Heart left ventricle (tissue), 16 donors: ENCODE results near the gene PLSCR3. TPM values are rescaled to one million over a fixed set of nuclear protein-coding genes. Genes with fewer than 3 reads are reported as not detected.

Experiments
- ATAC-seq, 4 donors: fragments of 200-7000 bp; cut with Tn5 transposase; one replicate each; pipeline ENCODE4 v1.9.1; 2020 to 2022; ENCODE audit warnings: moderate library complexity in 4 of 4, mild to moderate bottlenecking in 3 of 4, moderate number of reproducible peaks in 1 of 4
- DNase-seq, 5 donors: peaks; one replicate each; pipeline ENCODE4 v3.0.0-alpha.2; 2020
- H3K27ac ChIP-seq, 12 donors: fragments of 200-600 bp; sonication (generic) in 4 of 12; one replicate each; pipeline versions ENCODE4 v1.5.0 to v1.8.0; 2016 to 2022; ENCODE audit warnings: mild to moderate bottlenecking in 2 of 12
- H3K27me3 ChIP-seq, 9 donors: fragments of 200-600 bp; sonication (generic) in 2 of 9; one replicate each; pipeline versions ENCODE4 v1.5.1 to v1.8.0; 2016 to 2022; ENCODE audit warnings: mild to moderate bottlenecking in 3 of 9
- H3K36me3 ChIP-seq, 9 donors: fragments of 200-600 bp; sonication (generic) in 2 of 9; one replicate each; pipeline versions ENCODE4 v1.5.0 to v1.8.0; 2018 to 2022; ENCODE audit warnings: mild to moderate bottlenecking in 2 of 9
- H3K4me1 ChIP-seq, 12 donors: fragments of 200-600 bp; sonication (generic) in 4 of 12; one replicate each; pipeline versions ENCODE4 v1.5.0 to v1.8.0; 2016 to 2022; ENCODE audit warnings: mild to moderate bottlenecking in 3 of 12
- H3K4me3 ChIP-seq, 12 donors: fragments of 200-600 bp; sonication (generic) in 4 of 12; one replicate each; pipeline versions ENCODE4 v1.5.0 to v1.8.0; 2017 to 2022; ENCODE audit warnings: mild to moderate bottlenecking in 9 of 12, moderate library complexity in 4 of 12
- H3K9me3 ChIP-seq, 12 donors: fragments of 200-600 bp; sonication (generic) in 4 of 12; one replicate each; pipeline versions ENCODE4 v1.5.0 to v1.8.0; 2016 to 2022; ENCODE audit warnings: mild to moderate bottlenecking in 1 of 12
- POLR2A ChIP-seq, 2 donors: fragments of 450-650 bp; IDR thresholded peaks; one replicate each; pipeline ENCODE4 v1.6.1; 2017; ENCODE audit warnings: antibody characterized with exemption in 2 of 2, mild to moderate bottlenecking in 2 of 2, moderate library complexity in 2 of 2
- WGBS, 4 donors: extraction: QIAGEN DNeasy Blood & Tissue Kit in 2 of 4; methylation state at CpG; one replicate each; pipeline versions ENCODE4 v1.1.5 to v1.1.7; 2013 to 2018; 5-methylcytosine and 5-hydroxymethylcytosine counted together
- intact Hi-C, 10 donors: fragments of 100-400 bp; cut with DNase I; formaldehyde crosslinking; loops; one replicate each; pipeline versions ENCODE4 v1.11.1 to v1.14.2; 2022
- polyA plus RNA-seq, 2 donors: library from polyadenylated mRNA; stranded (reverse); fragments of 200-250 nt; gene quantifications; one replicate each; pipeline ENCODE4 v1.2.3, GENCODE V29; 2013
- total RNA-seq, 9 donors: library from RNA; depleted of rRNA in 2 of 9; stranded (reverse); fragments of >200 nt in 2 of 9; fragmentation: NEBNext Ultra II Directional in 3 of 9; extraction: Animal tissue kit (Norgen Biotek cat#: 25700) in 3 of 9; gene quantifications; one replicate each; pipeline versions ENCODE4 v1.1.0 to v1.2.4, GENCODE V29; 2016 to 2023
- TF ChIP-seq, protein P1 (sequence below), 12 donors: fragments of 200-600 bp; sonication (generic) in 4 of 12; IDR thresholded peaks; one replicate each; pipeline versions ENCODE4 v1.5.0 to v1.8.0; 2018 to 2022; ENCODE audit warnings: antibody characterized with exemption in 12 of 12, mild to moderate bottlenecking in 5 of 12
- donor health status: ischemic (EF 13 %, LVEDD 7.1; RV severe dilation, severe dysfunction).
- donor health status: healthy with polysubstance abuse.
- donor health status: DM: no; HTN: yes; CAD: no.
- donor health status: DM: no; HTN: no; CAD: no.
- donor health status: ischemic (EF 25% LVEDD 6.9; RV normal size, moderate dysfunction).
- donor health status: ischemic (EF 25% LVEDD 5.7; RV mildly dilated, moderate dysfunction).
- donor health status: healthy.
- donor health status: DM: yes; HTN: yes; CAD: no.
- donor health status: ischemic (EF 35%, LVEDD 5.7; RV mildly dilated, moderate dysfunction).
- donor health status: nonischemic (EF 11% LVEDD 7.7; RV severe dilation, severe dysfunction).
- donor health status: DM: yes; HTN: yes; CAD: no.
- donor health status: PGD.
- donor health status: ischemic (EF 29% LVEDD 5.4; RV normal size, mild dysfunction).
- donor health status: nonischemic (EF 23%, LVEDD 6.1; RV moderate dilation, normal function).

Gene PLSCR3
- total and polyA plus RNA-seq, 11 donors: 14.3 to 29.5 (median 16.9) TPM

DNA sequence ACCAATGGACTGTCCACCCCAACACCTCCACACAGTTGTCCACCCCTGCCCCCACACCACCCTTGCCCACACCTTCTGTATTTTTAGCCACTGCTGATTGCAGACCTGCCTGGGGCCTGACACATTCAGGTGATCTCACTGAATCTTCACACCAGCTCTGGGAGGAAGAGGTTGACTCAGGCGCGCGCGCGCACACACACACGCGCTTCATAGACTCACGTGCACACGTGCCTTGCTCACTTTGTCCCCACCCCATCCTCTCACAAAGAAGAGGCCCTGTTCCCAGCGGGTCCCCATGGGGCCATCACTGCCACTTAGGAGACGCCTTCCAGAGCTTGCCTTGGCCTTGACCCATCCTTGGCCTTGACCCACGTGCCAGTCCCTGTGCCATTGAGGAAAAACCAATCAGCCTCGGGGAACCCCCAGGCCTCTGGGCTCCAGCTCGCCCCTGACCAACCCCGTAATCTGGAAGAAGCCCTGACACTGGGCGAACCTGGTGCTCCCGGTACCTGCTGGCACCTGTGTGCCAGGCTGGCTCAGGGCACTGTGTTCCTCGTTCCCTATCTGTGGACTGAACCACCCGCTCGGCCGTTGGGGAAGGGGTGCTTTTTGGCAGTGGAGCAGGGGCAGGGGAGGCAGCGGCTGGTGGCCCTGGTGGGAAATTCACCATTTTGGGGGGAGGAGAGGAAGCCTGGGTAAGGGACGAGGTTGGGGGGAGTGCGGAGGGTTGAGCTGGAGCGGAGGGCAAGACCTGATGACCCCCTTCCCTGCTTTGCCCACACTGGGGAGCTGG lies 16.5 kb upstream of the PLSCR3 start:
- no peak for ATAC-seq
- intact Hi-C loops: no loop called here
- H3K27ac ChIP-seq: no peak overlapping the region
- no peaks in the 10 kb centered on the region for H3K9me3 ChIP-seq
- H3K36me3 ChIP-seq: peaks cover 0 to 16% (median 0%) of the 10 kb centered on the region in 9 donors
- H3K27me3 ChIP-seq: no peaks in the 10 kb centered on the region
- no peak for DNase-seq
- 91 to 96% (median 92%) methylated on average over 22 to 25 of the region's 25 CpGs for WGBS, 4 donors
- no peak overlapping the region for H3K4me3 ChIP-seq
- TF ChIP-seq, protein P1, sequence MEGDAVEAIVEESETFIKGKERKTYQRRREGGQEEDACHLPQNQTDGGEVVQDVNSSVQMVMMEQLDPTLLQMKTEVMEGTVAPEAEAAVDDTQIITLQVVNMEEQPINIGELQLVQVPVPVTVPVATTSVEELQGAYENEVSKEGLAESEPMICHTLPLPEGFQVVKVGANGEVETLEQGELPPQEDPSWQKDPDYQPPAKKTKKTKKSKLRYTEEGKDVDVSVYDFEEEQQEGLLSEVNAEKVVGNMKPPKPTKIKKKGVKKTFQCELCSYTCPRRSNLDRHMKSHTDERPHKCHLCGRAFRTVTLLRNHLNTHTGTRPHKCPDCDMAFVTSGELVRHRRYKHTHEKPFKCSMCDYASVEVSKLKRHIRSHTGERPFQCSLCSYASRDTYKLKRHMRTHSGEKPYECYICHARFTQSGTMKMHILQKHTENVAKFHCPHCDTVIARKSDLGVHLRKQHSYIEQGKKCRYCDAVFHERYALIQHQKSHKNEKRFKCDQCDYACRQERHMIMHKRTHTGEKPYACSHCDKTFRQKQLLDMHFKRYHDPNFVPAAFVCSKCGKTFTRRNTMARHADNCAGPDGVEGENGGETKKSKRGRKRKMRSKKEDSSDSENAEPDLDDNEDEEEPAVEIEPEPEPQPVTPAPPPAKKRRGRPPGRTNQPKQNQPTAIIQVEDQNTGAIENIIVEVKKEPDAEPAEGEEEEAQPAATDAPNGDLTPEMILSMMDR (IDR thresholded peaks at IDR 0.05): no peak
- no peak for TF ChIP-seq POLR2A (IDR thresholded peaks at IDR 0.05)
- H3K4me1 ChIP-seq: peaks cover 0 to 4% (median 0%) of the 10 kb centered on the region in 12 donors

DNA sequence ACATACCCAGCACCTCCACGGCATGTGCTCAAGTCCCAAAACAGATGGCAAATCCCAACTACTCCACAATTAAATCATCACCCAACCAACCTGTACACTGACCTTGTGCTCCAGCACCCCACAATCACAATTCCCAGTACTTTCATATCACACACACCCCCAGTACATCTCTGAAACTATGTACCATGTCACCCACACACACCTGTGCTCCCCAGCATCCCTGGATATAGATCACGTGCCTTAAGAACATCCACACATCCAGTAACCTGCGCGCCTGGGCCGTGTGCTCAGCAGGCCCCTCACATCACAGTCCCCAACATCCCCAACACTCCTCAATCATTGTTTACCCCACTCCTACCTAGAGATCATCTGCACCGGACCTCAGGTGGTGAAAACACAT lies 15.4 kb upstream of the PLSCR3 start:
- Histone ChIP-seq H3K27ac (no peak overlapping the region), H3K27me3 (peaks cover 0 to 5% (median 0%) of the 10 kb centered on the region in 9 donors), H3K9me3 (no peaks in the 10 kb centered on the region), H3K4me1 (peaks cover 0 to 16% (median 5%) of the 10 kb centered on the region in 12 donors), H3K36me3 (peaks cover 0 to 16% (median 0%) of the 10 kb centered on the region in 9 donors), H3K4me3 (no peak overlapping the region)
- no peak for ATAC-seq
- intact Hi-C loops: no loop called here
- no peak for DNase-seq
- WGBS, 4 donors: 94 to 95% (median 95%) methylated on average over 6 of the region's 6 CpGs
- TF ChIP-seq, protein P1 (IDR thresholded peaks at IDR 0.05): no peak
- TF ChIP-seq POLR2A (IDR thresholded peaks at IDR 0.05): no peak

DNA sequence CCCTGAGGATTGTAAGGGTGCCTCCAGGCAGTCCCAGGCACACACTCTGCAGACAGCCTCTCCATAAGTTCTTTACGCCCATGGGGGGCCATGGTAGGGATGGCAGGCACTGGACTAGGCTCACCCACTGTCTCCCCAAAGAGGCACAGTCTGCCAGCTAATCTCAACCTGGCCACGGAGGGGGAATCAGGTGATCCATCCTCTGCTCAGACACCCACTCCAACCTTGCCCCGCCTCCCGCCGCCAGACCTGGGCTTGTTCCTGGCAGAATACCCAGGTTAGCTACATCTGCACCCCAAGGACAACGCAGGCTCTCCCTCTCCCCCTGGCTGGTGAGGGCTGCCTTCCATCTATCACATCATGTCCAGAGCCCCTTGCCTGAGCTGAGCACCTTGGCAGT lies 14.5 kb upstream of the PLSCR3 start:
- ATAC-seq: no peak
- intact Hi-C loops: no loop called here

DNA sequence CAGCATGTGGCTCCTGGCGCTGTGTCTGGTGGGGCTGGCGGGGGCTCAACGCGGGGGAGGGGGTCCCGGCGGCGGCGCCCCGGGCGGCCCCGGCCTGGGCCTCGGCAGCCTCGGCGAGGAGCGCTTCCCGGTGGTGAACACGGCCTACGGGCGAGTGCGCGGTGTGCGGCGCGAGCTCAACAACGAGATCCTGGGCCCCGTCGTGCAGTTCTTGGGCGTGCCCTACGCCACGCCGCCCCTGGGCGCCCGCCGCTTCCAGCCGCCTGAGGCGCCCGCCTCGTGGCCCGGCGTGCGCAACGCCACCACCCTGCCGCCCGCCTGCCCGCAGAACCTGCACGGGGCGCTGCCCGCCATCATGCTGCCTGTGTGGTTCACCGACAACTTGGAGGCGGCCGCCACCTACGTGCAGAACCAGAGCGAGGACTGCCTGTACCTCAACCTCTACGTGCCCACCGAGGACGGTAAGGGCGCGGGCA lies 14.0 kb upstream of the PLSCR3 start:
- WGBS, 4 donors: 64 to 79% (median 74%) methylated on average over 24 to 58 of the region's 58 CpGs

More for the DNA sequence above, 14.5 kb upstream of the PLSCR3 start:
- H3K27me3 ChIP-seq: peaks cover 0 to 5% (median 0%) of the 10 kb centered on the region in 9 donors
- H3K4me3 ChIP-seq: no peak overlapping the region
- WGBS, 4 donors: 82 to 90% (median 85%) methylated on average over 6 of the region's 6 CpGs
- no peak for DNase-seq
- no peak for TF ChIP-seq POLR2A (IDR thresholded peaks at IDR 0.05)
- TF ChIP-seq, protein P1 (IDR thresholded peaks at IDR 0.05): no peak
- no peak overlapping the region for H3K27ac ChIP-seq
- no peaks in the 10 kb centered on the region for H3K9me3 ChIP-seq
- H3K4me1 ChIP-seq: peaks cover 0 to 17% (median 5%) of the 10 kb centered on the region in 12 donors
- peaks cover 0 to 16% (median 0%) of the 10 kb centered on the region in 9 donors for H3K36me3 ChIP-seq

More for the DNA sequence above, 14.0 kb upstream of the PLSCR3 start:
- Histone ChIP-seq H3K9me3 (no peaks in the 10 kb centered on the region), H3K27ac (no peak overlapping the region), H3K4me3 (no peak overlapping the region), H3K27me3 (peaks cover 0 to 5% (median 0%) of the 10 kb centered on the region in 9 donors), H3K36me3 (peaks cover 0 to 16% (median 0%) of the 10 kb centered on the region in 9 donors), H3K4me1 (peaks cover 0 to 18% (median 5%) of the 10 kb centered on the region in 12 donors)
- DNase-seq: no peak
- intact Hi-C loops: no loop called here
- no peak for ATAC-seq
- no peak for TF ChIP-seq POLR2A (IDR thresholded peaks at IDR 0.05)
- TF ChIP-seq, protein P1 (IDR thresholded peaks at IDR 0.05): no peak
